OCI-M2 (cell line): ENCODE measurements around the gene CLEC3A.
"Not testable (repeated sequence)": the region's sequence is repeated elsewhere in the genome, so short reads cannot be mapped to it uniquely, and the experiment has no call there.

Source experiments
- DNase-seq: peaks from one replicate; lab custom pipeline; 2025; ENCODE audit not compliant: unreplicated experiment; lab: John Stamatoyannopoulos, UW

CLEC3A gene

DNA sequence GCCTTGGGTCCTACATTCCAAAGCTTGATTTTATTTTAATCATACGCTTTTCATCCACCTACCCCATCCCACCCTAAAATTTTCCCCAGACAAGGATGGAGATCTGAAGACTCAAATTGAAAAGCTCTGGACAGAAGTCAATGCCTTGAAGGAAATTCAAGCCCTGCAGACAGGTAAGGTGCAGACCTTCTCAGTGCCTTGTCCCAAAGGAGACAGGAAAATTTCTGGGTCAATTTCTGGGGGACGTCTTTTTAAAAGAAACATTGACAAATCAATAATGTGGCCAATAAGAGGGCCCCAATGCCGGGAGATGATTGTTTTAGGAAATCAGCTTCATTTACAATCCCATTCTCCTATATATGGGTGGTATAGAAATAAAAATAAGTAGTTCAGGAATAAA lies 5.7 kb downstream of the CLEC3A start:
- no peak for DNase-seq

- no peak for DNase-seq
These were observed 12.2 kb downstream of the CLEC3A start for GRCh38 chr16:78034530-78034929.

- no peak for DNase-seq
These were observed 12.7 kb downstream of the CLEC3A start for GRCh38 chr16:78035012-78035411.

DNA sequence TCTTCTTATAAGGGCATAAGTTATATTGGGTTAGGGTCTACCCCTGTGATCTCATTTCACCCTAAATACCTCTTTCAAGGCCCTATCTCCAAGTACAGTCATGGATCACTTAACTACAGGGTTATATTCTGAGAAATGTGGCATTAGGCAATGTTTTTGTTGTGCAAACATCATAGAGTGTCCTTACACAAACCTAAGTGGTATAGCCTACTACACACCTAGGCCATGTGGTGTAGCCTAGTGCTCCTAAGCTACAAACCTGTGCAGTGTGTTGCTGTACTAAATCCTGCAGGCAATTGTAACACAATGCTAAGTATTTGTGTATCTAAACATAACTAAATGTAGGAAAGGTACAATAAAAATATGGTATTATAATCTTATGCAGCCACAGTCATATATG lies 18.0 kb downstream of the CLEC3A start:
- no peak for DNase-seq

DNA sequence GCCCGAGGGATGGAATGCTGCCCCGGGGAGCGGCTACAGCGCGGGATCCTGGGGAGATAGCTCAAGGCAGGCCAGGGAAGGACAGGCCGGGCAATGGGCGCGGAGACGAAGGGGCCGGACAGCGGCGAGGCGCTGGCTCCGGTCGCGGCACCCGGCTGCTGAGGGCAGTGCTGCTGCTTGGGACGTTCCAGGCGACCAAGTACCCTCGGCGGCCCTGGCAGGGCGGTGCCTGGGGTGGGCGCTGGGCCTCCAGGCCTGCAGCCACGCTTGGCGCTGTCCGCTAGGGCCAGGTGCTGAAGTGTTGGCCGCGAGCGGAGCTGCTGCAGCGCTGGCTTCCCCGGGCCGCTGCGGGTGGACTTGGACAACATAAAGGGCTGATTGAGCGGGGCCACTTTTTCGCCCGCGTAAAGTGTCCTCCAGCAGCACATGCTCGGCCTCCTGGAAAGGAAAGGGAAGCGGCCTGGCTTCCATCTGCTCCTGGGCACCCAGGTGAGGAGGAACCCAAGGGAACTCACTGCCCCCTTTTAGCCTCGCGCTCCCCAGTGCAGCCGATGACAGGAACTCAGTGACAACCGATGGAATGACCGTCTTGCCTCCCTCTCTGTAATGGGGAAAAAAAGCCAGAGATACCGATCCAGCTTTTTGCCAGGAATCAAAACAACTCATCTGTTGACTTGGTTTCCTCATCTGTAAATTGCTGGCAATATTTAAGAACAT lies 23.7 kb downstream of the CLEC3A start:
- DNase-seq: no peak

DNA sequence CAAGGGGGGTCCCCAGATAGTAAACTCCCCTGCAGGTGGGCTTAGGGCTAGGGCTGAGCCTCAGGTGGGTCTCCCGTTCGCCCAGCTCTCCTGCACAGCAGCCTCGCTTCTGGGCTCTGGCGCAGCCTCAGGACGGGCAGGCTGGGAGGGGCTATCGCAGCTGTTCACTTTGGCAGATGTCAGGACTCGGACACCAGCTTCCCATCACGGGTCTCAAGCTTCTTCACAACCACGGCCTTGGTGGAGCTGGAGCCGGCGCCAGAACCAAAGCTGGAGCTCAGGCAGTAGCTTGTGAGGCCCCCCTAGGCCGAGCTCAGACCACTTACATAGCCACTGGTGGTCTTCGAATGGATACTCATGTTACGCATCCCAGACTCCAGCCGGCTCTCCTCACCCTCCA lies 26.0 kb downstream of the CLEC3A start:
- no peak for DNase-seq

DNA sequence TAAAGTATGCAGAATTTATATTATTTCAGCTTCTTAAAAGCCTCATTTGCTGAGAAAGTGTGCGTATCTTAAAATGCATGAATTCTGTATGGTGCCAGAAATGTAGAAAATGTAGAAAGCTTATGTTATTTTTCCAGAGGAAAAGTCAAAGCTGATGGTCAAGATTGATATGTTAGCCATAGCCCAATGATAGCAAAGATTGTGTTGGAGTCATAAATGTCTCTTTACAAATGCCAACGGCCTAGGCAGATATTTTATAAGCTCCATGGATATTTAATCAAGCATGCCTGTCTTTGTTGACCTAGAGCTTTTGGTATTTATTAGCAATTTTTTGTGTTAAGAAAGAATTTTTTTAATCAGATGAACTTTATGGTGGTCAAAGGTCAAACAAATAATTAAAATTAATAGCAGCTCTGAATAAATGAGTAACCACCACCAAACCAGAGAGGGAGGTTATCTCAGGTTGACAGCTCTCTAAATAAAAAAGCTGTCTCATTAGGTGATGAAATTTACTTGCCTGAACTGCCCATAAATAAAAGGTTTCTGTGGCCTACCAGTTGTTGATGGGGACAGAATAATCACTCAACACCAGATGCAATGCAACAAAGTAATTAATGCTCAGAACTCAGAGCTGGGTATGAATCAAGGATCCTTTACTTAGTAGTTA lies 28.5 kb downstream of the CLEC3A start:
- DNase-seq: no peak

DNA sequence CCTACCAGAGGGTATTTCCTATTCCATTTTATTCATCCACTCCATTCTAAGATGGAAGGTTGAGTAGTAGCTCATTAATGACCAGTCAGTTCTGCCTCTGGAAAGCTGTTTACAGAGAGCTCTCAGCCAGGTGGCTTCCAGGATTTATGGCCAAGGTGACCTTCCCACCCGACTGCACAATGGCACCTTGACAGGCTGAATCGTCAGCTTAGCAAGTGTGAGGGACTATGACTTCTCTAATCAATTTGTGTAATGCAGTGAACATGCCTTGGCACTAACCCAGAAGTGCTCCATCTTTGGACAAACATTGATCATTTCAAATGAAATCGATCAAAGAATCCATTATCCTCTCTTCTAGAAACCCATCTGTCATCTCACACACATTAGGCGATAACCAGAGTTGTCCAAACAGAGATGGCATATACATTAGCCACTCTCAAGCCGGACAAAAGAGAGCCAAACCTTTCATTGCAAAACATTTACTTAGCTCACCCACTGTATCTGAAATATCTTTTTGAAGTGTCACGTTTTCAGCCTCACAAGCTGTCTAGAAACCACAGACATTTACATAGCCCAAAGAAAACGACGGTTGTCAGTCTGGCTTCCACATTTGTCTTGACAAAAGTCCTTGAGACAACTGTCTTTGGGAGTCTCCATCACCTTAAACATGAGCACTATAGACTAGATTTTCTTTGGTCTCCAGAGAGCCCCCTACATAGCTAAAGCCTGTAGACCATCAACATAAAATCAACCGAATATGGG lies 35.6 kb downstream of the CLEC3A start:
- no peak for DNase-seq

DNA sequence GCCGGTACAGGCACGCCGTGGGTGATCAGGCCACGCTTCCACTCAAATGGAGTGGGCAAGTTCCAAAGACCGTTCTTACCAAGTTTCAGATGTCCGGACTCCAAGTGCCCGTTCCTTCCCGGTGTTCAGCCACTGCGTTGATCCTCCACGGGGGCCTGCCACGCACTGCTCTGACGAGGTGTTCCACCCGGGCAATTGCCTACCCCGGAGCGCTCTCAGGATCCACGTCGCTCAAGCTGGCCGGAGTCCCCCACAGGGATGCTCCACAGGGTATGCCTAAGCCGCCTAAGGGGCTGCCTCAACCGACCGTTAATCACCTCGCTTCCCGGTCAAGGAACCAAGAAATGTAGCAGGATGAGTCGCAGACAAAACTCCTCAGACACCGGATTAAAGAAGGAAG lies 37.5 kb downstream of the CLEC3A start:
- not testable (repeated sequence) for DNase-seq

DNA sequence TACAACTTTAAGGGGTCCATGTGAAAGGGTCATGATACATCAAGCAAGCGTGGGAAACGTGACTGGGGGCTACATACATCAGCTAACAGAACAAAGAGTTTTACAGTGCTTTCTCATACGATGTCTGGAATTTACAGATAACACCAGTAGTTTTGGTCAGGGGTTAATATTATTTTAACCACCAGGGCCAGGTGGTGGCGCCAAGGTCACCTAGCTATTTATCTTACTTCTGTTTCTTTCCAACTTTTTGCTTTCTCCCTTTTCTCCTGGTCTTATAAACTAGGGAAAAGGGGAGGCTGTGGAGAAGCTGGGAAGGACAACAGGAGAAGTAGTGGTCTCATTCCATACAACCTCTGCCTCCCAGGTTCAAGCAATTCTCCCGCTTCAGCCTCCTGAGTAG lies 37.9 kb downstream of the CLEC3A start:
- DNase-seq: no peak

DNA sequence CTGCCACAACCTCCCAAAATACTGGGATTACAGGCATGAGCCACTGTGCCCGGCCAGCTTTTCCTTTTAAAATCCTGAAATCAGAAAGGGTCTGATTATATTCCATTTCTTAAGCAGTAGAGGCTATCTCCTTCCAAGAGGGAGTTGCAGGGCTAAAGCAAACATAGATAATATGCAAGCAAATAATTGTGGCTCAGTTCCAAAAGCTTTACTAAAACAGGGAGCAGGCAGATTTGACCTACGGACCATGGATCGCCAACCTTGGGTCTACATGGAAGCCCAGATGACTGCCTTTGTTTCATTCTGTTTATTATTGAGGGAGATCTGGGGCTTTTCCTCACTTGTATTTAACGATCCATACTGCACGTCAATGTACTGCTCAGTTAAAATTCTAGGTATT lies 38.5 kb downstream of the CLEC3A start:
- DNase-seq: no peak

DNA sequence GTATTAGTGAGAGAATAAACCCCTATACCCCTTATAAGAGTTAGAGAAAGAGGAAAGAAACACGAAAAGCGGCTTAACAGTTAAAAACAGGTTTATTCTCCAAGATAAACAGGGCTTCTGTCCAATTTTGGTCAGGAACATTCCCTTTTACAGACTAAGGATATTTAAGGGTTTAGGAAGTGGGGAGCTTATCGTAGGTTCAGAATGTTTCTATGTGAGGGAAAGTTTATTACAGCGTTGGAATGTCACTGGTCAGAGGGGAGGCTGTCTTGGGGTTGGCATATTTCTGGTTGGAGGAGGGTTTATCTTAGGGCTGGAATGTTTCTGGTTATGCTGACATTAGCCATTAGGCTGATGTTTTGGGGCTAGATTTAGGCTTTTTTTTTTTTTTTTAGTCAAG lies 43.0 kb downstream of the CLEC3A start:
- DNase-seq: no peak

GRCh38 chr16:78069913-78070312 lies 47.6 kb downstream of the CLEC3A start:
- no peak for DNase-seq

GRCh38 chr16:78072275-78072674 lies 49.9 kb downstream of the CLEC3A start:
- no peak for DNase-seq

GRCh38 chr16:78075800-78076199 lies 53.5 kb downstream of the CLEC3A start:
- DNase-seq: no peak

DNA sequence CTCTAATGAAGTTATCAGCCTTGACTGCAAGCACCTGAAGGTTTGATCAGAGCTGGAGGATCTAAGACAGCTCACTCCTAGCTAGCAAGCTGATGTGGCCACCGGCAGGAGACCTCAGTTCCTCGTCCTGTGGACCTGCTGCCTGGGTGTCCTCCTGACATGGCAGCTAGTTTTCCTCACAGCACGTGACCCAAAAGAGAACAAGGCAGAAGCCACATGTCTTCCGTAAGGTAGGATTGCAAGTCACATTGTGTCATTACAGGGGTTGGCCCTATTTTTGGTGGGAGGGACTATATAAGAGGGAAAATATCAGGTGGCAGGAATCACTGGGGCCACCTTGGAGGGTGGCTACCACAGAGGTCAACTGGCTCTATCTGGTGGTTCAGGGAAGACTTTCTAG lies 59.0 kb downstream of the CLEC3A start:
- DNase-seq: no peak
